MM.1S (cell line): Measurements from ENCODE around the gene NCLN.

Experiments
- CTCF ChIP-seq: fragments of 300-600 bp; sonication (generic); IDR thresholded peaks from 2 replicates; pipeline ENCODE4 v1.5.1; 2016; ENCODE audit warnings: antibody characterized with exemption, low read length, mixed read lengths
- EZH2 ChIP-seq: fragments of 300-600 bp; sonication (generic); optimal IDR thresholded peaks from 2 replicates; pipeline ENCODE3; 2017; ENCODE audit warnings: low read depth, mild to moderate bottlenecking, antibody characterized with exemption, low read length, mixed read lengths
- EZH2phosphoT487 ChIP-seq: fragments of 300-600 bp; sonication (generic); IDR thresholded peaks from 2 replicates; pipeline ENCODE4 v1.6.1; 2018; ENCODE audit warnings: antibody characterized with exemption, low read length

GRCh38 chr19:3138268-3138667 lies 47.5 kb upstream of the NCLN start:
- TF ChIP-seq CTCF (no peak), EZH2 (no peak), EZH2phosphoT487 (no peak)
